Thyroid gland (tissue), 4 donors: ENCODE measurements around the gene H1-8. TPM values are rescaled to one million over a fixed set of nuclear protein-coding genes. Genes with fewer than 3 reads are reported as not detected.

Source experiments
- DNase-seq, 2 donors: peaks; one replicate each; pipeline ENCODE4 v3.0.0-alpha.2; 2019
- H3K27ac ChIP-seq, 3 donors: fragments of 200-600 bp; sonication (generic); 1 replicate in 2 of 3; 2 replicates in 1 of 3; pipeline ENCODE4 v1.5.1; 2016 to 2019; ENCODE audit warnings: mild to moderate bottlenecking in 1 of 3, moderate library complexity in 1 of 3
- H3K27me3 ChIP-seq: fragments of 200-600 bp; sonication (generic); one replicate; pipeline ENCODE4 v1.5.1; 2019
- H3K36me3 ChIP-seq, 2 donors: fragments of 200-600 bp; sonication (generic); one replicate each; pipeline ENCODE4 v1.5.1; 2016 to 2019
- H3K4me1 ChIP-seq, 2 donors: fragments of 200-600 bp; sonication (generic); one replicate each; pipeline ENCODE4 v1.5.1; 2017 to 2019
- H3K4me3 ChIP-seq, 3 donors: fragments of 200-600 bp; sonication (generic); replicated peaks in 1 of 3; 1 replicate in 2 of 3; 2 replicates in 1 of 3; pipeline ENCODE4 v1.5.1; 2016; ENCODE audit warnings: mild to moderate bottlenecking in 1 of 3
- H3K9me3 ChIP-seq: fragments of 200-600 bp; sonication (generic); one replicate; pipeline ENCODE4 v1.5.1; 2017
- POLR2A ChIP-seq, 2 donors: fragments of 450-650 bp; IDR thresholded peaks; one replicate each; pipeline ENCODE4 v1.6.1; 2017; ENCODE audit warnings: antibody characterized with exemption in 2 of 2, mild to moderate bottlenecking in 2 of 2, moderate library complexity in 1 of 2
- WGBS, 2 donors: methylation state at CpG; one replicate each; pipeline ENCODE4 v1.1.5; 2017; 5-methylcytosine and 5-hydroxymethylcytosine counted together
- intact Hi-C: fragments of 100-400 bp; cut with DNase I; formaldehyde crosslinking; loops from one replicate; pipeline ENCODE4 v1.15.1; 2023
- total RNA-seq, 4 donors: library from RNA; depleted of rRNA; stranded (reverse); fragments of >200 nt; gene quantifications; one replicate each; pipeline ENCODE4 v1.2.3, GENCODE V29; 2016
- TF ChIP-seq, protein P1 (sequence below), 6 experiments: fragments of 200-600 bp in 3 of 6; fragments of 450-650 bp in 3 of 6; sonication (generic) in 3 of 6; IDR thresholded peaks; one replicate each; pipeline ENCODE4 v1.5.1; 2016 to 2019; ENCODE audit warnings: antibody characterized with exemption in 6 of 6, mild to moderate bottlenecking in 2 of 6, inconsistent platforms in 1 of 6, moderate library complexity in 1 of 6

H1-8 gene
- total RNA-seq, 4 donors from 2014 or later = not detected

DNA sequence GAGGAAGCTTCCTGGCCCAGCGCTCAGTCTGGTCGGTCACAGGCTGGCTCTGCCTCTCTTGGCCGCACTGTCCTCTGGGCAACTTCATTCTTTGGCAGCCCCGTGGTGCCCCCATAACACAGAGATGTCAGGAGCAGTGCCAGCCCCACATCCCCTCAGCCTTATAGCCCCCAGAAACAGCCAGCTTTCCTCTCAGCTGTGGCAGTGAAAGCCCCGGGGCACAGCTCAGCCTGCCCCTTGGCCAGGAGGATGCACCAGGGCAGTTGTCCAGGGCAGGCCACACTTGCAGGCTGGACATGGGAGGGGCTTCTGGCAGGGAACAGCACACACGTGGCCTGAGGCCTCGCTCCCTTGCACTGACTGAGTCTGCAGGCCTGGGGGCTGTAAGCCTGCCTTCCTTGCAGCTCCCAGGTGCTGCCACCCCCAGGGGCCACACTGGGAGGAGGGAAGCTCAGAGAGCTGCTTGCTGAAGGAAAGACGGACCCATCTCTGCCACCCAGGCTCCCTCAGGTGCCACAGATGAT lies 24.9 kb upstream of the H1-8 start:
- 83 to 89% methylated on average over 4 to 6 of the region's 8 CpGs for WGBS, 2 donors
- H3K36me3 ChIP-seq = no peaks in the 10 kb centered on the region

DNA sequence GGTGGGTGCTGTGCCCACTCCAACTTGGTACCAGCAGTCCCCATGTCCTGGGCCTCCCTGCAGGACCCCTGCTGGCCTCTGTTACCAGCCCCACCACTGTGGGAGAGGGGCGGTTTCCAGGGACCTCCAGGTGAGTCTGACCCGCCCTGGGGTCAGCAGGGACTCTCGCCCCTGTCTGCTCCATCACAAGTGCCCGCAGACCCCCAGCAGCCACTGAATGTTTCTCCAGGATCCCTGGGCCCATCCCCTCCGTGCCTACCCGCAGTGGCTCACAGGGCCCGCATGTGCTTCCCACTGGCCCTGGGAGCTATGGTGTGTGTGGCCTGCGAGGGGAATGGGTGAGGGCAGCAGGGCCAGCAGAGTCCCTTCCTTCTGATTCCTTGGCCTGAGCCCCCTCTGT lies 24.4 kb upstream of the H1-8 start:
- TF ChIP-seq, protein P1, sequence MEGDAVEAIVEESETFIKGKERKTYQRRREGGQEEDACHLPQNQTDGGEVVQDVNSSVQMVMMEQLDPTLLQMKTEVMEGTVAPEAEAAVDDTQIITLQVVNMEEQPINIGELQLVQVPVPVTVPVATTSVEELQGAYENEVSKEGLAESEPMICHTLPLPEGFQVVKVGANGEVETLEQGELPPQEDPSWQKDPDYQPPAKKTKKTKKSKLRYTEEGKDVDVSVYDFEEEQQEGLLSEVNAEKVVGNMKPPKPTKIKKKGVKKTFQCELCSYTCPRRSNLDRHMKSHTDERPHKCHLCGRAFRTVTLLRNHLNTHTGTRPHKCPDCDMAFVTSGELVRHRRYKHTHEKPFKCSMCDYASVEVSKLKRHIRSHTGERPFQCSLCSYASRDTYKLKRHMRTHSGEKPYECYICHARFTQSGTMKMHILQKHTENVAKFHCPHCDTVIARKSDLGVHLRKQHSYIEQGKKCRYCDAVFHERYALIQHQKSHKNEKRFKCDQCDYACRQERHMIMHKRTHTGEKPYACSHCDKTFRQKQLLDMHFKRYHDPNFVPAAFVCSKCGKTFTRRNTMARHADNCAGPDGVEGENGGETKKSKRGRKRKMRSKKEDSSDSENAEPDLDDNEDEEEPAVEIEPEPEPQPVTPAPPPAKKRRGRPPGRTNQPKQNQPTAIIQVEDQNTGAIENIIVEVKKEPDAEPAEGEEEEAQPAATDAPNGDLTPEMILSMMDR (IDR thresholded peaks at IDR 0.05) = no peak
- no peak for TF ChIP-seq POLR2A (IDR thresholded peaks at IDR 0.05)
- H3K4me1 ChIP-seq = no peaks in the 10 kb centered on the region
- DNase-seq = no peak
- no peaks in the 10 kb centered on the region for H3K36me3 ChIP-seq
- intact Hi-C loops = no loop called here
- 95 to 97% methylated on average over 6 to 8 of the region's 8 CpGs for WGBS, 2 donors
- H3K27ac ChIP-seq = no peak overlapping the region
- no peaks in the 10 kb centered on the region for H3K9me3 ChIP-seq
- H3K27me3 ChIP-seq = no peaks in the 10 kb centered on the region
- no peak overlapping the region for H3K4me3 ChIP-seq

More for the DNA sequence above, 24.9 kb upstream of the H1-8 start:
- no peaks in the 10 kb centered on the region for H3K27me3 ChIP-seq
- DNase-seq = no peak
- no peaks in the 10 kb centered on the region for H3K4me1 ChIP-seq
- no peak overlapping the region for H3K27ac ChIP-seq
- no peaks in the 10 kb centered on the region for H3K9me3 ChIP-seq
- no peak overlapping the region for H3K4me3 ChIP-seq
- intact Hi-C loops = no loop called here
- TF ChIP-seq, protein P1 (IDR thresholded peaks at IDR 0.05) = no peak
- no peak for TF ChIP-seq POLR2A (IDR thresholded peaks at IDR 0.05)

DNA sequence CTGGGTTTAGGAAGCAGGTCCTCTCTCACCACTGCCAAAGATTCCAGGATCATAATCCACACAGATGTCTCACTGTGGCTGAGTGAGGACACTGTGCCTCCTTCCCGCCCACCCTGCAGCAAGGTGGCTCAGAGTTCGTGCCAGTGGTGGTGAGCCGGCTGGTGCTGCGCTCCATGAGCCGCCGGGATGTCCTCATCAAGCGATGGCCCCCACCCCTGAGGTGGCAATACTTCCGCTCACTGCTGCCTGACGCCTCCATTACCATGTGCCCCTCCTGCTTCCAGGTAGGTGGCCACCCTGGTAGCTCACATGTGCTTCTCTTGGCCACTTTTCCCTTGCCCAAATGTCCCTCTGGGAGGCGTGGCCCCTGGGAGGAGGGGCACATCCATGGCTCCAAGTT lies 23.5 kb upstream of the H1-8 start:
- Histone ChIP-seq H3K4me1 (no peaks in the 10 kb centered on the region), H3K9me3 (no peaks in the 10 kb centered on the region), H3K4me3 (no peak overlapping the region), H3K27ac (no peak overlapping the region), H3K36me3 (no peaks in the 10 kb centered on the region), H3K27me3 (no peaks in the 10 kb centered on the region)
- no peak for TF ChIP-seq POLR2A (IDR thresholded peaks at IDR 0.05)
- TF ChIP-seq, protein P1 (IDR thresholded peaks at IDR 0.05) = no peak
- intact Hi-C loops = no loop called here
- WGBS, 2 donors = 92 to 100% methylated on average over 3 to 10 of the region's 10 CpGs
- DNase-seq = no peak

DNA sequence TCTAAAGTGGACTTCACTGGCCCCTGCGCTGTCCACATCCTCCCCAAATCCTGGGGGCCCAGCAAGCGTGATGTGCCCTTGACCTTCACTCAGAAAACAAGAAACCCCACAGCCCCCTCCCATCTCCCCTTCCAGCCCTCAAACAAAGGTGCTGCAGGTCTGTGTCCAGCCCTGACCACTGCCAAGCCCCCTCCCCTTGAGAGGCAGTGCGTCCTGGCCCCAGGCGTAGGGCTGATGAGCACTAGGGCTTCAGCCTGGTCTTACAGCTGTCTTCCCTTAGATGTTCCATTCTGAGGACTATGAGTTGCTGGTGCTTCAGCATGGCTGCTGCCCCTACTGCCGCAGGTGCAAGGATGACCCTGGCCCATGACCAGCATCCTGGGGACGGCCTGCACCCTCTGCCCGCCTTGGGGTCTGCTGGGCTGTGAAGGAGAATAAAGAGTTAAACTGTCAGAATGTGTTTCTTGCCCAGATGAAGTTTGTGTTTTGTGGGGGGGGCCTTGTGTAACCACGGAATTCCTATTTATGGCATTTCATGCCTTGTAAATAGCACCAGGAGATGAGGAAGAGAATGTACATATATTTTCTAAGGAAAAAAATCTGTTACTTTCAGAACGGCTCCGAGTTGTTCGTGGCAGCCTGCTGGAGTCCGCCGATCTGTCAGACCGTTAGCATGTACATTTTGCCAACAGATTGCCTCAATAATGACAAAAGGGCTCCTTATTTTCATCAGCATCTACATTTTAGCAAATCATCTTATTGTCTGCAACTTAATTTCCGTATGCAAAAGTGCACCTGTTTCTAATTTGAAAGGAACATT lies 22.9 kb upstream of the H1-8 start:
- H3K36me3 ChIP-seq = no peaks in the 10 kb centered on the region
- H3K27me3 ChIP-seq = no peaks in the 10 kb centered on the region
- TF ChIP-seq POLR2A (IDR thresholded peaks at IDR 0.05) = no peak
- TF ChIP-seq, protein P1 (IDR thresholded peaks at IDR 0.05) = no peak
- no peak for DNase-seq
- no peak overlapping the region for H3K27ac ChIP-seq
- no peaks in the 10 kb centered on the region for H3K4me1 ChIP-seq
- H3K4me3 ChIP-seq = no peak overlapping the region
- 92 to 95% methylated on average over 12 to 15 of the region's 15 CpGs for WGBS, 2 donors
- H3K9me3 ChIP-seq = no peaks in the 10 kb centered on the region
- intact Hi-C loops = no loop called here

DNA sequence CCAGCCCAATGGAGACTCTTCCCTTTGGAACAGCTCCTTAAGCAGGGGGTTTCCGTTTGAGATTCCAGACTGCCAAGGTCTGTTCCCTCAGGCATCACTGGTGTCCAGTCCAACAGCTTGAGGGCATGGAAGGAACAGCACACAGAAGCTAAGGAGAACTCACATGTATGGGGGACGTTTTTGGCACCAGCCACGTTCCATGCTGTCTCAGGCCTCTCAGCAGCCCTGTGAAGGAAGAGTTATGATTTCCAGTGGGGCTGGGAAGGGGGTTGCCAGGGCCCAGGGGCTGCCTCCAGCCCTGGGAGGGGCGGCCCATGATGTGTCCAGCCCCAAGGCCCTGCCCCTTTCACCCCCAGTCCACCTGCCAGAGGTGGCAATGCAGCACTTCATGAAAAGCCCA lies 22.0 kb upstream of the H1-8 start:
- no peak for DNase-seq
- H3K27ac ChIP-seq = no peak overlapping the region
- H3K4me3 ChIP-seq = no peak overlapping the region
- H3K36me3 ChIP-seq = no peaks in the 10 kb centered on the region
- TF ChIP-seq, protein P1 (IDR thresholded peaks at IDR 0.05) = no peak
- TF ChIP-seq POLR2A (IDR thresholded peaks at IDR 0.05) = no peak
- intact Hi-C loops = no loop called here
- WGBS, 2 donors = 77 to 92% methylated on average over 4 of the region's 4 CpGs
- H3K9me3 ChIP-seq = no peaks in the 10 kb centered on the region
- no peaks in the 10 kb centered on the region for H3K27me3 ChIP-seq
- H3K4me1 ChIP-seq = no peaks in the 10 kb centered on the region
